Measurements from ENCODE around the gene DENND1A.
A peak's percentile ranks its signal among the peaks of the same experiment; 100 is the strongest.

DENND1A gene

GRCh38 chr9:123778232-123778902, 151.6 kb downstream of the DENND1A start:
- FAIRE-seq, result peak; percentile 81
- TF ChIP-seq POLR2A (IDR thresholded peaks at IDR 0.05; ENCODE audit: low read depth, low read length), result no peak
- no peak for DNase-seq (ENCODE audit: insufficient read length, low spot score)

GRCh38 chr9:123776708-123777537, 153.0 kb downstream of the DENND1A start:
- DNase-seq (ENCODE audit: insufficient read length, low spot score), result no peak
- TF ChIP-seq POLR2A (IDR thresholded peaks at IDR 0.05; ENCODE audit: low read depth, low read length), result no peak
- peak; percentile 72 for FAIRE-seq

GRCh38 chr9:123775289-123776284, 154.3 kb downstream of the DENND1A start:
- peak; percentile 88 for FAIRE-seq

GRCh38 chr9:123773783-123774182, 156.1 kb downstream of the DENND1A start:
- FAIRE-seq, result no peak
- no peak for DNase-seq (ENCODE audit: insufficient read length, low spot score)
- no peak for TF ChIP-seq POLR2A (IDR thresholded peaks at IDR 0.05; ENCODE audit: low read depth, low read length)

More at GRCh38 chr9:123775289-123776284, 154.3 kb downstream of the DENND1A start:
- no peak for DNase-seq (ENCODE audit: insufficient read length, low spot score)
- TF ChIP-seq POLR2A (IDR thresholded peaks at IDR 0.05; ENCODE audit: low read depth, low read length), result no peak

GRCh38 chr9:123772967-123773366, 157.0 kb downstream of the DENND1A start:
- peak; percentile 55 for FAIRE-seq
- TF ChIP-seq POLR2A (IDR thresholded peaks at IDR 0.05; ENCODE audit: low read depth, low read length), result no peak

GRCh38 chr9:123772374-123772773, 157.6 kb downstream of the DENND1A start:
- TF ChIP-seq POLR2A (IDR thresholded peaks at IDR 0.05; ENCODE audit: low read depth, low read length), result no peak
- FAIRE-seq, result peak; percentile 89
- DNase-seq (ENCODE audit: insufficient read length, low spot score), result no peak

More at GRCh38 chr9:123772967-123773366, 157.0 kb downstream of the DENND1A start:
- DNase-seq (ENCODE audit: insufficient read length, low spot score), result no peak

GRCh38 chr9:123771690-123772089, 158.2 kb downstream of the DENND1A start:
- DNase-seq (ENCODE audit: insufficient read length, low spot score) (no peak), FAIRE-seq (peak; percentile 90)
- TF ChIP-seq POLR2A (IDR thresholded peaks at IDR 0.05; ENCODE audit: low read depth, low read length), result no peak

GRCh38 chr9:123769719-123770118, 160.2 kb downstream of the DENND1A start:
- FAIRE-seq, result no peak
- no peak for DNase-seq (ENCODE audit: insufficient read length, low spot score)
- TF ChIP-seq POLR2A (IDR thresholded peaks at IDR 0.05; ENCODE audit: low read depth, low read length), result no peak

GRCh38 chr9:123763910-123764588, 165.9 kb downstream of the DENND1A start:
- DNase-seq (ENCODE audit: insufficient read length, low spot score) (peak; percentile 29), FAIRE-seq (peak; percentile 97)
- TF ChIP-seq POLR2A (IDR thresholded peaks at IDR 0.05; ENCODE audit: low read depth, low read length), result no peak

- DNase-seq (ENCODE audit: insufficient read length, low spot score), result no peak
- no peak for TF ChIP-seq POLR2A (IDR thresholded peaks at IDR 0.05; ENCODE audit: low read depth, low read length)
Observed at GRCh38 chr9:123761905-123762605, 167.9 kb downstream of the DENND1A start.

GRCh38 chr9:123757960-123758359, 172.0 kb downstream of the DENND1A start:
- DNase-seq (ENCODE audit: insufficient read length, low spot score), result no peak
- no peak for FAIRE-seq
- no peak for TF ChIP-seq POLR2A (IDR thresholded peaks at IDR 0.05; ENCODE audit: low read depth, low read length)

More at GRCh38 chr9:123761905-123762605, 167.9 kb downstream of the DENND1A start:
- peak; percentile 73 for FAIRE-seq

GRCh38 chr9:123757547-123757946, 172.4 kb downstream of the DENND1A start:
- TF ChIP-seq POLR2A (IDR thresholded peaks at IDR 0.05; ENCODE audit: low read depth, low read length), result no peak
- DNase-seq (ENCODE audit: insufficient read length, low spot score) (no peak), FAIRE-seq (no peak)
